ENCODE results near the gene RBM48.

RBM48 gene

GRCh38 chr7:92485267-92485892 lies 43.2 kb upstream of the RBM48 start:
- Histone ChIP-seq H3K9ac (ENCODE audit: low read length) (no peak overlapping the region), H3K27ac (ENCODE audit: low read length) (no peak overlapping the region), H3K4me1 (ENCODE audit: low read length) (no peaks in the 10 kb centered on the region), H3K9me2 (replicated peaks; ENCODE audit: insufficient read depth, low read length) (no peaks in the 10 kb centered on the region), H3K27me3 (replicated peaks; ENCODE audit: insufficient read depth, low read length) (no peaks in the 10 kb centered on the region), H4K20me1 (ENCODE audit: insufficient read depth, low read length) (no peaks in the 10 kb centered on the region), H2AFZ (ENCODE audit: low read length) (no peak overlapping the region), H3K4me3 (ENCODE audit: low read length) (no peak overlapping the region), H3F3A (ENCODE audit: insufficient read depth, low read length) (no peaks in the 10 kb centered on the region), H3K79me2 (ENCODE audit: low read length) (no peaks in the 10 kb centered on the region), H3K4me2 (ENCODE audit: low read depth, low read length) (no peak overlapping the region), H3K9me3 (replicated peaks; ENCODE audit: insufficient read depth, low read length) (no peaks in the 10 kb centered on the region), H3K36me3 (replicated peaks; ENCODE audit: insufficient read depth, low read length) (no peaks in the 10 kb centered on the region)
- TF ChIP-seq EZH2phosphoT487 (IDR thresholded peaks at IDR 0.05; ENCODE audit: low read length) (no peak), EZH2 (optimal IDR thresholded peaks at IDR 0.05; ENCODE audit: low read depth, low read length) (no peak), CTCF (IDR thresholded peaks at IDR 0.05; ENCODE audit: low read length) (no peak)
- DNase-seq: no peak

- no peak for DNase-seq
- Histone ChIP-seq H3K4me3 (ENCODE audit: low read length) (no peak overlapping the region), H3K9me2 (replicated peaks; ENCODE audit: insufficient read depth, low read length) (no peaks in the 10 kb centered on the region), H3F3A (ENCODE audit: insufficient read depth, low read length) (no peaks in the 10 kb centered on the region), H3K9me3 (replicated peaks; ENCODE audit: insufficient read depth, low read length) (no peaks in the 10 kb centered on the region), H3K36me3 (replicated peaks; ENCODE audit: insufficient read depth, low read length) (0 out of 2 replicates have a peak, but pooled peaks cover 2% of the 10 kb centered on the region), H4K20me1 (ENCODE audit: insufficient read depth, low read length) (no peaks in the 10 kb centered on the region), H3K27me3 (replicated peaks; ENCODE audit: insufficient read depth, low read length) (no peaks in the 10 kb centered on the region), H3K4me1 (ENCODE audit: low read length) (no peaks in the 10 kb centered on the region), H3K27ac (ENCODE audit: low read length) (no peak overlapping the region), H3K9ac (ENCODE audit: low read length) (no peak overlapping the region), H3K79me2 (ENCODE audit: low read length) (no peaks in the 10 kb centered on the region), H2AFZ (ENCODE audit: low read length) (no peak overlapping the region), H3K4me2 (ENCODE audit: low read depth, low read length) (no peak overlapping the region)
- no peak for TF ChIP-seq CTCF (IDR thresholded peaks at IDR 0.05; ENCODE audit: low read length)
- no peak for TF ChIP-seq EZH2 (optimal IDR thresholded peaks at IDR 0.05; ENCODE audit: low read depth, low read length)
- TF ChIP-seq EZH2phosphoT487 (IDR thresholded peaks at IDR 0.05; ENCODE audit: low read length): no peak
These were observed 42.6 kb upstream of the RBM48 start for GRCh38 chr7:92485974-92486373.

- no peak overlapping the region for H3K9ac ChIP-seq (ENCODE audit: low read length)
- TF ChIP-seq EZH2phosphoT487 (IDR thresholded peaks at IDR 0.05; ENCODE audit: low read length) (no peak), EZH2 (optimal IDR thresholded peaks at IDR 0.05; ENCODE audit: low read depth, low read length) (no peak), CTCF (IDR thresholded peaks at IDR 0.05; ENCODE audit: low read length) (no peak)
- H3K4me1 ChIP-seq (ENCODE audit: low read length): no peaks in the 10 kb centered on the region
- no peaks in the 10 kb centered on the region for H3K79me2 ChIP-seq (ENCODE audit: low read length)
- no peaks in the 10 kb centered on the region for H3K9me2 ChIP-seq (replicated peaks; ENCODE audit: insufficient read depth, low read length)
- no peaks in the 10 kb centered on the region for H4K20me1 ChIP-seq (ENCODE audit: insufficient read depth, low read length)
- H3K36me3 ChIP-seq (replicated peaks; ENCODE audit: insufficient read depth, low read length): peaks cover 6% of the 10 kb centered on the region; the same call in 1 of the 2 replicates
- no peak for DNase-seq
- H2AFZ ChIP-seq (ENCODE audit: low read length): no peak overlapping the region
- no peaks in the 10 kb centered on the region for H3K9me3 ChIP-seq (replicated peaks; ENCODE audit: insufficient read depth, low read length)
- no peaks in the 10 kb centered on the region for H3F3A ChIP-seq (ENCODE audit: insufficient read depth, low read length)
- no peak overlapping the region for H3K27ac ChIP-seq (ENCODE audit: low read length)
- H3K4me3 ChIP-seq (ENCODE audit: low read length): no peak overlapping the region
- no peaks in the 10 kb centered on the region for H3K27me3 ChIP-seq (replicated peaks; ENCODE audit: insufficient read depth, low read length)
- no peak overlapping the region for H3K4me2 ChIP-seq (ENCODE audit: low read depth, low read length)
These were observed 40.8 kb upstream of the RBM48 start for GRCh38 chr7:92487804-92488203.
